Breast epithelium (tissue), 4 donors: Measurements from ENCODE around the gene MGAT5B. TPM values are rescaled to one million over a fixed set of nuclear protein-coding genes. Genes with fewer than 3 reads are reported as not detected.
"Not testable (repeated sequence)": the region's sequence is repeated elsewhere in the genome, so short reads cannot be mapped to it uniquely, and the experiment has no call there.

ENCODE experiments used
- DNase-seq, 2 donors: peaks; one replicate each; pipeline ENCODE4 v3.0.0-alpha.2; 2019; ENCODE audit warnings: low spot score in 2 of 2
- H3K27ac ChIP-seq, 2 donors: fragments of 200-600 bp; sonication (generic) in 1 of 2; one replicate each; pipeline ENCODE4 v1.5.1; 2016 to 2019; ENCODE audit warnings: mild to moderate bottlenecking in 1 of 2
- H3K27me3 ChIP-seq, 2 donors: fragments of 200-600 bp; sonication (generic) in 1 of 2; one replicate each; pipeline versions ENCODE4 v1.5.1 to v1.6.0; 2017 to 2019; ENCODE audit warnings: control low read depth in 1 of 2, mild to moderate bottlenecking in 1 of 2
- H3K36me3 ChIP-seq: fragments of 200-600 bp; one replicate; pipeline ENCODE4 v1.5.1; 2019
- H3K4me1 ChIP-seq, 2 donors: fragments of 200-600 bp; sonication (generic); one replicate each; pipeline ENCODE4 v1.5.1; 2016 to 2019; ENCODE audit warnings: control low read depth in 1 of 2
- H3K4me3 ChIP-seq, 3 donors: fragments of 200-600 bp; sonication (generic); 1 replicate in 2 of 3; 2 replicates in 1 of 3; pipeline ENCODE4 v1.5.1; 2016 to 2019; ENCODE audit warnings: mild to moderate bottlenecking in 3 of 3, moderate library complexity in 2 of 3
- H3K9me3 ChIP-seq, 2 donors: fragments of 200-600 bp; sonication (generic) in 1 of 2; one replicate each; pipeline ENCODE4 v1.5.1; 2016 to 2019; ENCODE audit warnings: control low read depth in 1 of 2
- CTCF ChIP-seq, 3 donors: fragments of 450-650 bp; IDR thresholded peaks; one replicate each; pipeline ENCODE4 v1.5.1; 2016 to 2017; ENCODE audit warnings: antibody characterized with exemption in 3 of 3, mild to moderate bottlenecking in 3 of 3, moderate library complexity in 3 of 3
- POLR2A ChIP-seq: fragments of 450-650 bp; IDR thresholded peaks from one replicate; pipeline ENCODE4 v1.6.1; 2016; ENCODE audit warnings: antibody characterized with exemption, mild to moderate bottlenecking, moderate library complexity
- POLR2AphosphoS5 ChIP-seq, 3 donors: sonication (generic); formaldehyde crosslinking; IDR thresholded peaks; one replicate each; pipeline ENCODE4 v1.6.1; 2017; ENCODE audit warnings: antibody characterized with exemption in 3 of 3
- intact Hi-C: fragments of 100-400 bp; cut with DNase I; formaldehyde crosslinking; loops from one replicate; pipeline ENCODE4 v1.15.1; 2023; ENCODE audit warnings: low total_unique reads
- total RNA-seq, 3 donors: library from RNA; depleted of rRNA; stranded (reverse); fragments of >200 nt; gene quantifications; one replicate each; pipeline ENCODE4 v1.1.0, GENCODE V29; 2016

The MGAT5B gene
- total RNA-seq, 3 donors from 2014 or later, result 0.32 to 0.33 TPM; not detected in 1

GRCh38 chr17:76969598-76970172 lies 101.5 kb downstream of the MGAT5B start:
- no peaks in the 10 kb centered on the region for H3K9me3 ChIP-seq
- TF ChIP-seq CTCF (IDR thresholded peaks at IDR 0.05), result no peak
- no peak for TF ChIP-seq POLR2A
- no peak for TF ChIP-seq POLR2AphosphoS5 (IDR thresholded peaks at IDR 0.05)
- peaks cover 0 to 18% of the 10 kb centered on the region in 2 donors for H3K27me3 ChIP-seq
- intact Hi-C loops, result loop anchor here (10.0 kb wide), 2 partner anchors 565 to 875 kb away; no protein-coding TSS in a partner anchor
- no peak overlapping the region for H3K27ac ChIP-seq
- peak overlapping the region in 2 of 3 donors; percentile 41 to 57 for H3K4me3 ChIP-seq
- H3K4me1 ChIP-seq, result peaks cover 0 to 9% of the 10 kb centered on the region in 2 donors
- no peaks in the 10 kb centered on the region for H3K36me3 ChIP-seq
- no peak for DNase-seq

GRCh38 chr17:76970228-76970627 lies 102.0 kb downstream of the MGAT5B start:
- not testable (repeated sequence) for H3K27ac ChIP-seq, DNase-seq, H3K4me3 ChIP-seq, H3K9me3 ChIP-seq, H3K36me3 ChIP-seq, H3K4me1 ChIP-seq
- peaks cover 0 to 18% of the 10 kb centered on the region in 2 donors for H3K27me3 ChIP-seq
- intact Hi-C loops, result loop anchor here (10.0 kb wide), 2 partner anchors 565 to 875 kb away; no protein-coding TSS in a partner anchor

GRCh38 chr17:76972046-76972641 lies 103.9 kb downstream of the MGAT5B start:
- no peak for DNase-seq
- Histone ChIP-seq H3K9me3 (no peaks in the 10 kb centered on the region), H3K27me3 (peaks cover 0 to 16% of the 10 kb centered on the region in 2 donors), H3K27ac (no peak overlapping the region), H3K4me3 (no peak overlapping the region), H3K4me1 (peaks cover 0 to 9% of the 10 kb centered on the region in 2 donors), H3K36me3 (no peaks in the 10 kb centered on the region)
- TF ChIP-seq POLR2AphosphoS5 (IDR thresholded peaks at IDR 0.05) (no peak), POLR2A (no peak), CTCF (IDR thresholded peaks at IDR 0.05) (no peak)
- intact Hi-C loops, result loop anchor here (10.0 kb wide), 2 partner anchors 567 to 873 kb away; no protein-coding TSS in a partner anchor

- H3K4me3 ChIP-seq, result no peak overlapping the region
- TF ChIP-seq CTCF (IDR thresholded peaks at IDR 0.05) (no peak), POLR2AphosphoS5 (IDR thresholded peaks at IDR 0.05) (no peak)
- peaks cover 0 to 11% of the 10 kb centered on the region in 2 donors for H3K27me3 ChIP-seq
- peaks cover 0 to 9% of the 10 kb centered on the region in 2 donors for H3K4me1 ChIP-seq
- intact Hi-C loops, result loop anchor here (10.0 kb wide), 2 partner anchors 568 to 872 kb away; no protein-coding TSS in a partner anchor
- no peaks in the 10 kb centered on the region for H3K9me3 ChIP-seq
- DNase-seq, result no peak
- no peaks in the 10 kb centered on the region for H3K36me3 ChIP-seq
- H3K27ac ChIP-seq, result no peak overlapping the region
These were observed 104.8 kb downstream of the MGAT5B start for GRCh38 chr17:76973040-76973439.

GRCh38 chr17:76974721-76975120 lies 106.5 kb downstream of the MGAT5B start:
- H3K4me1 ChIP-seq, result no peaks in the 10 kb centered on the region
- intact Hi-C loops, result loop anchor here (10.0 kb wide), 2 partner anchors 570 to 870 kb away; no protein-coding TSS in a partner anchor
- TF ChIP-seq CTCF (IDR thresholded peaks at IDR 0.05) (no peak), POLR2A (no peak), POLR2AphosphoS5 (IDR thresholded peaks at IDR 0.05) (no peak)
- no peak overlapping the region for H3K4me3 ChIP-seq
- H3K9me3 ChIP-seq, result no peaks in the 10 kb centered on the region
- no peak overlapping the region for H3K27ac ChIP-seq
- DNase-seq, result no peak
- H3K36me3 ChIP-seq, result no peaks in the 10 kb centered on the region
- H3K27me3 ChIP-seq, result no peaks in the 10 kb centered on the region

GRCh38 chr17:76978050-76978449 lies 109.8 kb downstream of the MGAT5B start:
- H3K4me1 ChIP-seq, H3K36me3 ChIP-seq, H3K4me3 ChIP-seq, H3K27ac ChIP-seq, H3K9me3 ChIP-seq, DNase-seq: not testable (repeated sequence)
- intact Hi-C loops, result loop anchor here (10.0 kb wide), 2 partner anchors 573 to 867 kb away; no protein-coding TSS in a partner anchor
- peaks cover 0 to 12% of the 10 kb centered on the region in 2 donors for H3K27me3 ChIP-seq
